Measurements from ENCODE around the gene GRPEL1. TPM values are rescaled to one million over a fixed set of nuclear protein-coding genes. Genes with fewer than 3 reads are reported as not detected.

Gene GRPEL1
- total and polyA plus RNA-seq, 2 of the 13 experiments (the other 11 are each of a cell fraction or from before 2014, with no cell fraction given): 32.3 to 141 TPM

DNA sequence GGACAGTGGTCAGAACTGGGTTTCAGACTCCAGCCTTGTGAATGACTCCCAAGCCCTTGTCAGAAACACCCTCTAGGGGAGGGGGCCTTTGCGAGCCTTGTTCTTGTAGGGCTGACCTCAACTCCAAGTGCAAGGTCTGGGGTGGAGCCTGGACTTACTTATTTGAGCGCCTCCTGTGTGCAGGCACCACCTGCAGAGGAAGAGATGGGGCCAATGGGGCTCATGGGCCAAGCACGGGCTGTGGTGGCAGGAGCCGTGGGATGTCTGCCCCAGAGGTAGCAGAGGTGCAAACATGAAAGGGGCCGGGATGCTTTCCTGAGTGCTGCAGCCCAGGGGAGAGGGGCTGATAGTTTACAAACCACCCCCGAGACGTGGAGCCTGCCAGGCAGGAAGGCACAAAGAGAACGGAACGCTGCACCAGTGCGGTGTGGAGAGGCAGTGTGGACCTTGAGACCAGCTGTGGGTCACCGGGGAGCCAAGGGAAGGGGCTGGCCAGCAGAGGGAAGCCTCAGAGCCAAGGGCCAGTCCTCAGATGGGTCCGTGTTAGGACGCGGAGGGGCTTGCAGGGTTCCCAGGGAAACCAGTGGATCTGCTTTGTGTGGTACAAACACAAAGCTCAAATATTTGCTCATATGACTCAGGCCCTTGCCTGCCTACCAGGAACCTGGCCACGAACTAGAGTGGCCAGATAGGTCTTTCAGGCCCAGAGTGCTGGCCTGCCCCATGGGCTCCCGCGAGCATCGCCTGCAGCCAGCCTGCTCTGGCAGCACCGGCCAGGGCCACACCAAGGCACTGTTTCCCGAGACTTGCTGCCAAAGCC lies 33.4 kb downstream of the GRPEL1 start (continued):
- TF ChIP-seq, protein P1, sequence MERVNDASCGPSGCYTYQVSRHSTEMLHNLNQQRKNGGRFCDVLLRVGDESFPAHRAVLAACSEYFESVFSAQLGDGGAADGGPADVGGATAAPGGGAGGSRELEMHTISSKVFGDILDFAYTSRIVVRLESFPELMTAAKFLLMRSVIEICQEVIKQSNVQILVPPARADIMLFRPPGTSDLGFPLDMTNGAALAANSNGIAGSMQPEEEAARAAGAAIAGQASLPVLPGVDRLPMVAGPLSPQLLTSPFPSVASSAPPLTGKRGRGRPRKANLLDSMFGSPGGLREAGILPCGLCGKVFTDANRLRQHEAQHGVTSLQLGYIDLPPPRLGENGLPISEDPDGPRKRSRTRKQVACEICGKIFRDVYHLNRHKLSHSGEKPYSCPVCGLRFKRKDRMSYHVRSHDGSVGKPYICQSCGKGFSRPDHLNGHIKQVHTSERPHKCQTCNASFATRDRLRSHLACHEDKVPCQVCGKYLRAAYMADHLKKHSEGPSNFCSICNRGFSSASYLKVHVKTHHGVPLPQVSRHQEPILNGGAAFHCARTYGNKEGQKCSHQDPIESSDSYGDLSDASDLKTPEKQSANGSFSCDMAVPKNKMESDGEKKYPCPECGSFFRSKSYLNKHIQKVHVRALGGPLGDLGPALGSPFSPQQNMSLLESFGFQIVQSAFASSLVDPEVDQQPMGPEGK (CRISPR knock-in tag; IDR thresholded peaks at IDR 0.05): peak; percentile 57; the same call in 1 of the 2 replicates
- TF ChIP-seq MAF1 (CRISPR knock-in tag; IDR thresholded peaks at IDR 0.05; ENCODE audit: borderline replicate concordance) (no peak), XBP1 (CRISPR knock-in tag; IDR thresholded peaks at IDR 0.05) (no peak), SAP130 (CRISPR knock-in tag; IDR thresholded peaks at IDR 0.05; ENCODE audit: low read depth) (peak; percentile 83), ZIK1 (CRISPR knock-in tag; IDR thresholded peaks at IDR 0.05; ENCODE audit: borderline replicate concordance, low read depth) (0 out of 2 replicates have a peak, but pooled peaks have one; percentile 50), SMAD9 (CRISPR knock-in tag; IDR thresholded peaks at IDR 0.05) (no peak), ZNF570 (CRISPR knock-in tag; IDR thresholded peaks at IDR 0.05; ENCODE audit: borderline replicate concordance) (peak; percentile 60; the same call in 1 of the 2 replicates), DPF2 (CRISPR knock-in tag; IDR thresholded peaks at IDR 0.05; ENCODE audit: borderline replicate concordance, low read depth) (peak; percentile 57; the same call in 1 of the 2 replicates), IRF2 (CRISPR knock-in tag; IDR thresholded peaks at IDR 0.05) (no peak; the same call in 1 of the 2 replicates), NONO (IDR thresholded peaks at IDR 0.05) (no peak), NONO (CRISPR knock-in tag; conservative IDR thresholded peaks at IDR 0.05) (no peak), YY1 (IDR thresholded peaks at IDR 0.05; ENCODE audit: insufficient read depth, insufficient replicate concordance, low read depth, low read length) (no peak), EHMT2 (IDR thresholded peaks at IDR 0.05; ENCODE audit: borderline replicate concordance, low read depth, low read length) (no peak), SPEN (CRISPR knock-in tag; IDR thresholded peaks at IDR 0.05; ENCODE audit: low read depth) (no peak), ZNF768 (CRISPR knock-in tag; IDR thresholded peaks at IDR 0.05) (peak; percentile 70), ZBTB38 (CRISPR knock-in tag; IDR thresholded peaks at IDR 0.05) (peak; percentile 51; the same call in 1 of the 2 replicates), FOXA1 (IDR thresholded peaks at IDR 0.05) (no peak), FOXA1 (CRISPR knock-in tag; IDR thresholded peaks at IDR 0.05) (peak; percentile 71), KDM6A (CRISPR knock-in tag; IDR thresholded peaks at IDR 0.05; ENCODE audit: low read depth) (no peak), RAD21 (CRISPR knock-in tag; IDR thresholded peaks at IDR 0.05) (peak; percentile 43; the same call in 1 of the 2 replicates), ZNF296 (CRISPR knock-in tag; conservative IDR thresholded peaks at IDR 0.05) (peak; percentile 91), ZKSCAN5 (CRISPR knock-in tag; IDR thresholded peaks at IDR 0.05) (no peak), FOXP1 (IDR thresholded peaks at IDR 0.05) (no peak), FOXP1 (CRISPR knock-in tag; IDR thresholded peaks at IDR 0.05) (peak; percentile 34; the same call in 1 of the 2 replicates)
- TF ChIP-seq, protein P2, sequence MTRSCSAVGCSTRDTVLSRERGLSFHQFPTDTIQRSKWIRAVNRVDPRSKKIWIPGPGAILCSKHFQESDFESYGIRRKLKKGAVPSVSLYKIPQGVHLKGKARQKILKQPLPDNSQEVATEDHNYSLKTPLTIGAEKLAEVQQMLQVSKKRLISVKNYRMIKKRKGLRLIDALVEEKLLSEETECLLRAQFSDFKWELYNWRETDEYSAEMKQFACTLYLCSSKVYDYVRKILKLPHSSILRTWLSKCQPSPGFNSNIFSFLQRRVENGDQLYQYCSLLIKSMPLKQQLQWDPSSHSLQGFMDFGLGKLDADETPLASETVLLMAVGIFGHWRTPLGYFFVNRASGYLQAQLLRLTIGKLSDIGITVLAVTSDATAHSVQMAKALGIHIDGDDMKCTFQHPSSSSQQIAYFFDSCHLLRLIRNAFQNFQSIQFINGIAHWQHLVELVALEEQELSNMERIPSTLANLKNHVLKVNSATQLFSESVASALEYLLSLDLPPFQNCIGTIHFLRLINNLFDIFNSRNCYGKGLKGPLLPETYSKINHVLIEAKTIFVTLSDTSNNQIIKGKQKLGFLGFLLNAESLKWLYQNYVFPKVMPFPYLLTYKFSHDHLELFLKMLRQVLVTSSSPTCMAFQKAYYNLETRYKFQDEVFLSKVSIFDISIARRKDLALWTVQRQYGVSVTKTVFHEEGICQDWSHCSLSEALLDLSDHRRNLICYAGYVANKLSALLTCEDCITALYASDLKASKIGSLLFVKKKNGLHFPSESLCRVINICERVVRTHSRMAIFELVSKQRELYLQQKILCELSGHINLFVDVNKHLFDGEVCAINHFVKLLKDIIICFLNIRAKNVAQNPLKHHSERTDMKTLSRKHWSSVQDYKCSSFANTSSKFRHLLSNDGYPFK (CRISPR knock-in tag; IDR thresholded peaks at IDR 0.05; ENCODE audit: borderline replicate concordance): peak; percentile 50; the same call in 1 of the 2 replicates
- TF ChIP-seq, protein P3, sequence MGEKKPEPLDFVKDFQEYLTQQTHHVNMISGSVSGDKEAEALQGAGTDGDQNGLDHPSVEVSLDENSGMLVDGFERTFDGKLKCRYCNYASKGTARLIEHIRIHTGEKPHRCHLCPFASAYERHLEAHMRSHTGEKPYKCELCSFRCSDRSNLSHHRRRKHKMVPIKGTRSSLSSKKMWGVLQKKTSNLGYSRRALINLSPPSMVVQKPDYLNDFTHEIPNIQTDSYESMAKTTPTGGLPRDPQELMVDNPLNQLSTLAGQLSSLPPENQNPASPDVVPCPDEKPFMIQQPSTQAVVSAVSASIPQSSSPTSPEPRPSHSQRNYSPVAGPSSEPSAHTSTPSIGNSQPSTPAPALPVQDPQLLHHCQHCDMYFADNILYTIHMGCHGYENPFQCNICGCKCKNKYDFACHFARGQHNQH (CRISPR knock-in tag; IDR thresholded peaks at IDR 0.05): peak; percentile 44; the same call in 1 of the 2 replicates

Data from HepG2 (cell line).